Loucy (cell line): ENCODE results near the gene PPM1B.

Experiments used
- CTCF ChIP-seq: fragments of 200-600 bp; sonication (generic); conservative IDR thresholded peaks from 2 replicates; pipeline ENCODE4 v1.5.1; 2014; ENCODE audit warnings: mild to moderate bottlenecking, antibody characterized with exemption, low read length
- EZH2phosphoT487 ChIP-seq: fragments of 200-600 bp; IDR thresholded peaks from 2 replicates; pipeline ENCODE4 v1.6.1; 2018; ENCODE audit warnings: antibody characterized with exemption, mild to moderate bottlenecking, moderate library complexity, borderline replicate concordance

- TF ChIP-seq CTCF = no peak
- TF ChIP-seq EZH2phosphoT487 = no peak
Measured at GRCh38 chr2:44170311-44170717, 1.6 kb downstream of the PPM1B start.
